Measurements from ENCODE around the gene EPHA3. TPM values are rescaled to one million over a fixed set of nuclear protein-coding genes. Genes with fewer than 3 reads are reported as not detected.

The EPHA3 gene
- total RNA-seq, 2 donors from 2014 or later = 1.3 to 6.0 TPM

DNA sequence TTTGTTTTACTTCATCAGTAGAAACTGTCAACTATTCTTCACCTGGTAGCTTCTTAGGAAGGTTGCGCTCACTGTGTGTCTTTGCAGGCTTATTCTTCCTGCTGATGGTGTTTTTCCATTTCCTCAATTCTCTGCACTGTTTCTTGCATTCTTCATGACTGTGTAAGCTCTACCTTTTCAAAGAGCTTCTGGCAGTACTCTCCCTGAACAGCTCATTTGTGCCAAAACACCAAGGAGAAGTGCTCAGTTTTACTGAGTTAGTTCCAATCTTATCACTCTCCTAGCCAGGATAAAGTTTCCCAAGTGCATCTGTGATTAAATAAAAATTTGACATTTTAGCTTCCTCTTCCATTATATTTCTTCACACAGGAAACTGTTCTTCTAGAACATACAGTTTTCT is 339.8 kb downstream of the EPHA3 start:
- Histone ChIP-seq H3K4me3 (no peak overlapping the region), H3K9me3 (no peaks in the 10 kb centered on the region), H3K27me3 (no peaks in the 10 kb centered on the region), H3K4me1 (no peaks in the 10 kb centered on the region), H3K36me3 (replicated peaks in 1 of 2; ENCODE audit: insufficient read depth in 1 of 2, low read depth in 2 of 2) (no peaks in the 10 kb centered on the region), H3K27ac (no peak overlapping the region)
- DNase-seq (no peak), ATAC-seq (no peak)
- WGBS, 2 donors = 91 to 100% methylated on average over 1 of the region's 1 CpG
- intact Hi-C loops (cut with DNase I) = no loop called here
- TF ChIP-seq CTCF (IDR thresholded peaks at IDR 0.05) (no peak), POLR2A (IDR thresholded peaks at IDR 0.05) (no peak)

DNA sequence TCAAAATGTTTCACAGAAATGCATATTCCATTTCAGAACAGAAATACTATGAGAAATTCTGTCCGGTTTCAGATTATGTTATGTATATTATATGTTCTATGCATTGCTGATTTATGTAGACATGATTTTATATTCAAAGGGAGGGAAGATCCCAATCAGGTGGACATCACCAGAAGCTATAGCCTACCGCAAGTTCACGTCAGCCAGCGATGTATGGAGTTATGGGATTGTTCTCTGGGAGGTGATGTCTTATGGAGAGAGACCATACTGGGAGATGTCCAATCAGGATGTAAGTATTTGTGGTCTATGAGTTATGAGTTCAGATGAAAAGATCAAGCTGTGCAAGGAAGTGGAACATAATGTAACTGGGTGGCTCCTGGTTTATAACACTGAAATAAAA is 341.7 kb downstream of the EPHA3 start:
- H3K27ac ChIP-seq = no peak overlapping the region
- TF ChIP-seq CTCF (IDR thresholded peaks at IDR 0.05) = no peak
- TF ChIP-seq POLR2A (IDR thresholded peaks at IDR 0.05) = no peak
- no peak overlapping the region for H3K4me3 ChIP-seq
- intact Hi-C loops (cut with DNase I) = no loop called here
- H3K36me3 ChIP-seq (replicated peaks in 1 of 2; ENCODE audit: insufficient read depth in 1 of 2, low read depth in 2 of 2) = no peaks in the 10 kb centered on the region
- 91 to 92% methylated on average over 4 of the region's 4 CpGs for WGBS, 2 donors
- no peaks in the 10 kb centered on the region for H3K27me3 ChIP-seq
- H3K9me3 ChIP-seq = no peaks in the 10 kb centered on the region
- ATAC-seq = no peak
- DNase-seq = no peak
- H3K4me1 ChIP-seq = no peaks in the 10 kb centered on the region

DNA sequence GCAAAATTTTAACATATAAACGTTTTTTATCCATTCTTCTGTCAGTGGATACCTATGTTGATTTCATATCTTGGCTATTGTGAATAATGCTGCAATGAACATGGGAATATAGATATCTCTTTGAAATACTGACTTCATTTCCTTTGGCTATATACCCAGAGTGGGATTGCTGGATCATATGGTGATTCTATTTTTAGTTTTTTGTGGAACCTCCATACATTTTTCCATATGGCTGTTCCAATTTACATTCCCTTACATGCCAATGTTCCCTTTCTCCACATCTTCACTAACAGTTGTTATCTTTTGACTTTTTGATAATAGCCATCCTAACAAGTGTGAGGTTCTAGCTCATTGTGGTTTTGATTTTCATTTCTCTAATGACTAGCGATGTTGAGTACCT is 344.6 kb downstream of the EPHA3 start:
- no peak overlapping the region for H3K4me3 ChIP-seq
- no peaks in the 10 kb centered on the region for H3K36me3 ChIP-seq (replicated peaks in 1 of 2; ENCODE audit: insufficient read depth in 1 of 2, low read depth in 2 of 2)
- no peak for TF ChIP-seq POLR2A (IDR thresholded peaks at IDR 0.05)
- TF ChIP-seq CTCF (IDR thresholded peaks at IDR 0.05) = no peak
- no peaks in the 10 kb centered on the region for H3K9me3 ChIP-seq
- H3K27me3 ChIP-seq = no peaks in the 10 kb centered on the region
- H3K4me1 ChIP-seq = no peaks in the 10 kb centered on the region
- H3K27ac ChIP-seq = no peak overlapping the region
- 52 to 55% methylated on average over 2 of the region's 2 CpGs for WGBS, 2 donors
- DNase-seq (no peak), ATAC-seq (no peak)
- intact Hi-C loops (cut with DNase I) = no loop called here

GRCh38 chr3:89455240-89455639 is 347.8 kb downstream of the EPHA3 start:
- DNase-seq (no peak), ATAC-seq (no peak)
- TF ChIP-seq CTCF (IDR thresholded peaks at IDR 0.05) (no peak), POLR2A (IDR thresholded peaks at IDR 0.05) (no peak)
- Histone ChIP-seq H3K4me3 (no peak overlapping the region), H3K4me1 (no peaks in the 10 kb centered on the region), H3K27me3 (no peaks in the 10 kb centered on the region), H3K36me3 (replicated peaks in 1 of 2; ENCODE audit: insufficient read depth in 1 of 2, low read depth in 2 of 2) (no peaks in the 10 kb centered on the region), H3K9me3 (no peaks in the 10 kb centered on the region), H3K27ac (no peak overlapping the region)
- 79 to 92% methylated on average over 2 of the region's 2 CpGs for WGBS, 2 donors
- intact Hi-C loops (cut with DNase I) = no loop called here

GRCh38 chr3:89467898-89468363 is 360.5 kb downstream of the EPHA3 start:
- Histone ChIP-seq H3K9me3 (no peaks in the 10 kb centered on the region), H3K4me3 (no peak overlapping the region), H3K27me3 (no peaks in the 10 kb centered on the region), H3K4me1 (no peaks in the 10 kb centered on the region), H3K27ac (no peak overlapping the region), H3K36me3 (replicated peaks in 1 of 2; ENCODE audit: insufficient read depth in 1 of 2, low read depth in 2 of 2) (no peaks in the 10 kb centered on the region)
- ATAC-seq (no peak), DNase-seq (no peak)
- 58 to 64% methylated on average over 4 of the region's 4 CpGs for WGBS, 2 donors
- TF ChIP-seq CTCF (IDR thresholded peaks at IDR 0.05) = no peak
- TF ChIP-seq POLR2A (IDR thresholded peaks at IDR 0.05) = no peak
- intact Hi-C loops (cut with DNase I) = no loop called here

All from body of pancreas (tissue), 4 donors.